ENCODE results near the gene UPF3A.

- no peak for TF ChIP-seq CTCF (IDR thresholded peaks at IDR 0.05)
- TF ChIP-seq POLR2A (IDR thresholded peaks at IDR 0.05), result no peak
Observed at GRCh38 chr13:114231886-114232285, 49.5 kb upstream of the UPF3A start.
